ENCODE results near the gene CASS4.

CASS4 gene

GRCh38 chr20:56391596-56392131 lies 20.4 kb upstream of the CASS4 start:
- DNase-seq (ENCODE audit: low read depth in 2 of 2) = no peak
- TF ChIP-seq CTCF (IDR thresholded peaks at IDR 0.05; ENCODE audit: low read depth, low read length) = no peak
- peak overlapping the region; percentile 65 to 94 for H3K4me3 ChIP-seq (replicated peaks in 1 of 2; ENCODE audit: low read depth in 2 of 2, low read length in 2 of 2)

DNA sequence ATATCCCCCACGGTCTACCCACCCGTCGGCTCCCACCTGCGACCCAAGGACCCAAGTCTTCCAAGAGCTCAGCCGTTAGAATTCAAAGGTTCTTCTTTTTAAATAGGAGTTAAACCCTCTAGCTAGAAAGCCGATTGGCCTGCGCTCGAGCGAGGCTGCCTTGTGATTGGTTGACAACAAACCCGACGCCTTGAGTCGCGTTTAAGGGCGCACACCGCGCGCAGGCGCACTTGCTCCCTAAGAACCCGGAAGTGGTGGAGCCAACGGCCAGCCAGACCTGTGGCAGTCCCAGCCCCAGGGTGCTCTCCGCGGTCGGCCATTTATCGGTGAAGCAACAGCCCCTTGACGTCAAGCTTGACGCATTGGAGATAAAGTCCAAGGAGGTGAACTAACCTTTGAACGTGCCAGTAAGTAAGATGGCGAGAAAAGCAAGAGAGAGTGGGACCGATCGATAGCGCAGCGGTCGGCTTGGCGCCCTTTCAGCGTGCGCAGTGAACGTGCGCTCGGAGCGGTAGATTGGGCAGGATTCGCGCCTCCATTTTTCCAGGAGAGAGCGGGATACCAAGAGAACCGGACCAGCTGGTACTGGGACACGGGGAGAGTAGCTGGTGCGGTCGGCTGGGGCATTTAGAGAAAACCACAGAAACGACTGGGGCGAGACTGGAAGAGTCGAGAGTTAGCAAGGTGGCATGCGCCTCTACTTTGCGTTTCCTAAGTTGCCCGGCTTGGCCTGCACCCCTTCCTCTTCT lies 19.8 kb upstream of the CASS4 start, which contains the start of the genes AURKA and CSTF1:
AURKA (minus strand) TSS at position 84 of the 749 bp plus-strand sequence. CDS start 4,018 bp downstream, outside the sequence.
CSTF1 (plus strand) TSS at position 514 of the 749 bp plus-strand sequence. CDS start 2,908 bp downstream, outside the sequence.
- H3K4me3 ChIP-seq (replicated peaks in 1 of 2; ENCODE audit: low read depth in 2 of 2, low read length in 2 of 2) = peak within 1 kb of the TSS; percentile 65 to 94
- TF ChIP-seq CTCF (IDR thresholded peaks at IDR 0.05; ENCODE audit: low read depth, low read length) = no peak
- DNase-seq (ENCODE audit: low read depth in 2 of 2) = peak; percentile 100

GRCh38 chr20:56392881-56393482 lies 19.1 kb upstream of the CASS4 start:
- TF ChIP-seq CTCF (IDR thresholded peaks at IDR 0.05; ENCODE audit: low read depth, low read length) = no peak
- DNase-seq (ENCODE audit: low read depth in 2 of 2) = peak in 1 of 2 donors; percentile 13

DNA sequence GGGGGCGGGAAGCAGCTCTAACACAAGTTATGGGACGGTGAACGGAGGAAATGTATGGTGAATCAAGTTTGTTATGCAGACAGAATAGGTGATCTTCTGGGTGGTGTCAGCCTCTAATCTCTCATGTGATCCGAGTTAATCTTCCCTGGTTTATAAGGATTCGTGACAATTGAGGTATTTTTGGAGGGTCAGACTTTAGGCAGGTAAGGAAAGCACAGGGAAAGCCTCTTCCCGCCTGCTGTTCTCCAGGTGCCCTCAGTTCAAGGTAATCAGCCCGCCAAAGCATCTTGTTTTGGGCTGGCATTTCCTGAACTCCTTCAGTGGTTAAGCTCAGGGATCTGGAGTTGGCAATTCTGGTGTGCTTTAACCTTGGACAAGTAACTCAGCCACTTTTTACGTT lies 18.4 kb upstream of the CASS4 start:
- DNase-seq (ENCODE audit: low read depth in 2 of 2) = no peak
- no peak for TF ChIP-seq CTCF (IDR thresholded peaks at IDR 0.05; ENCODE audit: low read depth, low read length)
- peak overlapping the region; percentile 65 to 94 for H3K4me3 ChIP-seq (replicated peaks in 1 of 2; ENCODE audit: low read depth in 2 of 2, low read length in 2 of 2)

More at GRCh38 chr20:56392881-56393482, 19.1 kb upstream of the CASS4 start:
- H3K4me3 ChIP-seq (replicated peaks in 1 of 2; ENCODE audit: low read depth in 2 of 2, low read length in 2 of 2) = peak overlapping the region; percentile 65 to 94

DNA sequence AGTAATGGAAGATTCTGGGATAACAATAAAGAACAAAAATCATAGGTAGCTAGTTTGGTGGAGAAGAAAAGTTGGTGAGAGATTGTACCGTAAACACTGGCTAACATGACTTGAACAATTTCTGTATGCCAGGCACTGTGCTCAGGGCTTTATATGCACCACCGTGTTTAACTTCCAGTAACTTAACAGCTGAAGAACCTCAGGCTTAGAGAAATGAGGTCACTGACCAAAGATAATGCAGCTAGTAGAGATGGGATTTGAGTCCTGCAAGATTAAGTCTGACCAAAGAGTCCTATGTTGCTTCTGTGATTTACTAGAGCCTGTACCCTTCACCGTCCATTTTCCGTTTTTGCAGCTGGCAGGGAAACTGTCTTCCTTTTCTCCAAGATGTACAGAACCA lies 16.9 kb upstream of the CASS4 start:
- no peak for TF ChIP-seq CTCF (IDR thresholded peaks at IDR 0.05; ENCODE audit: low read depth, low read length)
- no peak overlapping the region for H3K4me3 ChIP-seq (replicated peaks in 1 of 2; ENCODE audit: low read depth in 2 of 2, low read length in 2 of 2)
- DNase-seq (ENCODE audit: low read depth in 2 of 2) = no peak

- TF ChIP-seq CTCF (IDR thresholded peaks at IDR 0.05; ENCODE audit: low read depth, low read length) = peak; percentile 77
- H3K4me3 ChIP-seq (replicated peaks in 1 of 2; ENCODE audit: low read depth in 2 of 2, low read length in 2 of 2) = no peak overlapping the region
- DNase-seq (ENCODE audit: low read depth in 2 of 2) = peak; percentile 89 to 91
Observed at GRCh38 chr20:56400001-56400640, 11.9 kb upstream of the CASS4 start.
